ENCODE data around the gene RIOK2. TPM values are rescaled to one million over a fixed set of nuclear protein-coding genes. Genes with fewer than 3 reads are reported as not detected.
A peak's percentile ranks its signal among the peaks of the same experiment; 100 is the strongest.
"Not testable (repeated sequence)": the region's sequence is repeated elsewhere in the genome, so short reads cannot be mapped to it uniquely, and the experiment has no call there.

Gene RIOK2
- polyA plus RNA-seq, 1 donor from 2014 or later: 19.3 TPM

GRCh38 chr5:97189523-97189922, 6.5 kb upstream of the RIOK2 start:
- Mint-ChIP-seq H3K9me3 (peaks cover 2 to 22% (median 10%) of the 10 kb centered on the region in 3 donors), H3K4me1 (peaks cover 8 to 12% (median 8%) of the 10 kb centered on the region in 3 donors)
- H3K27me3 Mint-ChIP-seq, H3K4me3 Mint-ChIP-seq, H3K27ac Mint-ChIP-seq, H3K36me3 Mint-ChIP-seq: not testable (repeated sequence)

- Mint-ChIP-seq H3K4me1 (peaks cover 22 to 31% (median 27%) of the 10 kb centered on the region in 3 donors), H3K27ac (peak overlapping the region; percentile 96 to 100 (median 99)), H3K9me3 (peaks cover 0 to 5% (median 3%) of the 10 kb centered on the region in 3 donors), H3K4me3 (peak overlapping the region; percentile 91 to 99 (median 98)), H3K36me3 (peaks cover 4% of the 10 kb centered on the region), H3K27me3 (peaks cover 2% of the 10 kb centered on the region)
These were observed 825 bp upstream of the RIOK2 start for GRCh38 chr5:97183930-97184213.

GRCh38 chr5:97182571-97183099, 412 bp downstream of the RIOK2 start:
- peaks cover 3% of the 10 kb centered on the region for H3K36me3 Mint-ChIP-seq
- H3K9me3 Mint-ChIP-seq: peaks cover 0 to 5% (median 0%) of the 10 kb centered on the region in 3 donors
- H3K27ac Mint-ChIP-seq: peak overlapping the region; percentile 96 to 100 (median 99)
- peaks cover 22 to 31% (median 27%) of the 10 kb centered on the region in 3 donors for H3K4me1 Mint-ChIP-seq
- H3K27me3 Mint-ChIP-seq: peaks cover 2% of the 10 kb centered on the region
- H3K4me3 Mint-ChIP-seq: peak overlapping the region; percentile 91 to 99 (median 98)

- peaks cover 0 to 5% (median 0%) of the 10 kb centered on the region in 3 donors for H3K9me3 Mint-ChIP-seq
- H3K4me3 Mint-ChIP-seq: peak overlapping the region; percentile 91 to 99 (median 98)
- H3K4me1 Mint-ChIP-seq: peaks cover 22 to 31% (median 27%) of the 10 kb centered on the region in 3 donors
- H3K27ac Mint-ChIP-seq: peak overlapping the region; percentile 96 to 100 (median 99)
- H3K27me3 Mint-ChIP-seq: peaks cover 2% of the 10 kb centered on the region
- H3K36me3 Mint-ChIP-seq: peaks cover 3% of the 10 kb centered on the region
These were observed 1.0 kb downstream of the RIOK2 start for GRCh38 chr5:97181856-97182545.

- H3K27ac Mint-ChIP-seq, H3K9me3 Mint-ChIP-seq, H3K36me3 Mint-ChIP-seq, H3K27me3 Mint-ChIP-seq, H3K4me3 Mint-ChIP-seq: not testable (repeated sequence)
- H3K4me1 Mint-ChIP-seq: peaks cover 21 to 35% (median 25%) of the 10 kb centered on the region in 3 donors
These were observed 3.6 kb downstream of the RIOK2 start for GRCh38 chr5:97179457-97179856.

- Mint-ChIP-seq H3K27me3 (no peaks in the 10 kb centered on the region), H3K27ac (peak overlapping the region in 1 of 3 donors; percentile 29), H3K4me1 (peaks cover 5 to 12% (median 7%) of the 10 kb centered on the region in 3 donors), H3K36me3 (peaks cover 4% of the 10 kb centered on the region), H3K9me3 (no peaks in the 10 kb centered on the region), H3K4me3 (no peak overlapping the region)
These were observed 10.8 kb downstream of the RIOK2 start for GRCh38 chr5:97172227-97172626.

GRCh38 chr5:97171703-97172102, 11.3 kb downstream of the RIOK2 start:
- Mint-ChIP-seq H3K36me3 (peaks cover 4% of the 10 kb centered on the region), H3K4me1 (peaks cover 5 to 12% (median 7%) of the 10 kb centered on the region in 3 donors), H3K9me3 (no peaks in the 10 kb centered on the region), H3K27me3 (no peaks in the 10 kb centered on the region), H3K4me3 (no peak overlapping the region), H3K27ac (no peak overlapping the region)

- peak overlapping the region; percentile 87 to 93 (median 89) for H3K27ac Mint-ChIP-seq
- no peaks in the 10 kb centered on the region for H3K9me3 Mint-ChIP-seq
- H3K4me3 Mint-ChIP-seq: peak overlapping the region; percentile 38 to 91 (median 64)
- peaks cover 5 to 8% (median 7%) of the 10 kb centered on the region in 3 donors for H3K4me1 Mint-ChIP-seq
- H3K27me3 Mint-ChIP-seq: no peaks in the 10 kb centered on the region
- peaks cover 3% of the 10 kb centered on the region for H3K36me3 Mint-ChIP-seq
These were observed 15.6 kb downstream of the RIOK2 start for GRCh38 chr5:97167435-97167834.

- Mint-ChIP-seq H3K9me3 (no peaks in the 10 kb centered on the region), H3K36me3 (peaks cover 2% of the 10 kb centered on the region), H3K27ac (peak overlapping the region in 2 of 3 donors; percentile 10 to 71), H3K27me3 (no peaks in the 10 kb centered on the region), H3K4me1 (peaks cover 7 to 8% (median 7%) of the 10 kb centered on the region in 3 donors), H3K4me3 (no peak overlapping the region)
These were observed 17.3 kb downstream of the RIOK2 start for GRCh38 chr5:97165726-97166125.

- Mint-ChIP-seq H3K36me3 (peaks cover 4% of the 10 kb centered on the region), H3K27ac (peak overlapping the region; percentile 27 to 59 (median 35)), H3K4me1 (peaks cover 7 to 8% (median 7%) of the 10 kb centered on the region in 3 donors), H3K27me3 (no peaks in the 10 kb centered on the region), H3K4me3 (no peak overlapping the region), H3K9me3 (no peaks in the 10 kb centered on the region)
These were observed 18.2 kb downstream of the RIOK2 start for GRCh38 chr5:97164846-97165245.

- Mint-ChIP-seq H3K27ac (no peak overlapping the region), H3K36me3 (peaks cover 4% of the 10 kb centered on the region), H3K4me1 (peaks cover 7 to 8% (median 7%) of the 10 kb centered on the region in 3 donors), H3K9me3 (no peaks in the 10 kb centered on the region), H3K4me3 (no peak overlapping the region), H3K27me3 (no peaks in the 10 kb centered on the region)
These were observed 19.2 kb downstream of the RIOK2 start for GRCh38 chr5:97163790-97164285.

GRCh38 chr5:97163360-97163764, 19.7 kb downstream of the RIOK2 start:
- Mint-ChIP-seq H3K4me1 (peaks cover 7 to 8% (median 7%) of the 10 kb centered on the region in 3 donors), H3K9me3 (peaks cover 0 to 1% (median 0%) of the 10 kb centered on the region in 3 donors), H3K27ac (no peak overlapping the region), H3K27me3 (no peaks in the 10 kb centered on the region), H3K4me3 (no peak overlapping the region), H3K36me3 (peaks cover 4% of the 10 kb centered on the region)

GRCh38 chr5:97162045-97162444, 21.0 kb downstream of the RIOK2 start:
- H3K27me3 Mint-ChIP-seq: no peaks in the 10 kb centered on the region
- peaks cover 5% of the 10 kb centered on the region for H3K36me3 Mint-ChIP-seq
- H3K9me3 Mint-ChIP-seq: peaks cover 5 to 12% (median 8%) of the 10 kb centered on the region in 3 donors
- peaks cover 0 to 2% (median 0%) of the 10 kb centered on the region in 3 donors for H3K4me1 Mint-ChIP-seq
- no peak overlapping the region for H3K27ac Mint-ChIP-seq
- no peak overlapping the region for H3K4me3 Mint-ChIP-seq

- no peak overlapping the region for H3K27ac Mint-ChIP-seq
- no peaks in the 10 kb centered on the region for H3K27me3 Mint-ChIP-seq
- peaks cover 5 to 20% (median 16%) of the 10 kb centered on the region in 3 donors for H3K9me3 Mint-ChIP-seq
- H3K4me1 Mint-ChIP-seq: peaks cover 0 to 2% (median 0%) of the 10 kb centered on the region in 3 donors
- peaks cover 10% of the 10 kb centered on the region for H3K36me3 Mint-ChIP-seq
- H3K4me3 Mint-ChIP-seq: no peak overlapping the region
These were observed 25.4 kb downstream of the RIOK2 start for GRCh38 chr5:97157689-97158088.

GRCh38 chr5:97151370-97151769, 31.7 kb downstream of the RIOK2 start:
- H3K27me3 Mint-ChIP-seq: no peaks in the 10 kb centered on the region
- no peak overlapping the region for H3K4me3 Mint-ChIP-seq
- H3K36me3 Mint-ChIP-seq: peaks cover 3% of the 10 kb centered on the region
- no peak overlapping the region for H3K27ac Mint-ChIP-seq
- peaks cover 0 to 3% (median 2%) of the 10 kb centered on the region in 3 donors for H3K9me3 Mint-ChIP-seq
- H3K4me1 Mint-ChIP-seq: no peaks in the 10 kb centered on the region

All from IgD-negative memory B cell (primary cell).